ES-I3 (cell line): ENCODE data around the gene ZDHHC11.

Experiments
- H3K36me3 ChIP-seq: 2 replicates; pipeline ENCODE4 v1.6.1; 2013; ENCODE audit warnings: mild to moderate bottlenecking, low read length, control low read depth, moderate library complexity; ENCODE audit not compliant: insufficient read depth
- H3K4me1 ChIP-seq: 2 replicates; pipeline ENCODE4 v1.6.1; 2013; ENCODE audit warnings: mild to moderate bottlenecking, control low read depth, low read length; ENCODE audit not compliant: insufficient read depth
- H3K9ac ChIP-seq: 2 replicates; pipeline ENCODE4 v1.6.1; 2013; ENCODE audit warnings: low read depth, mild to moderate bottlenecking, low read length, moderate library complexity
- H3K9me3 ChIP-seq: 2 replicates; pipeline ENCODE4 v1.6.1; 2013; ENCODE audit warnings: mild to moderate bottlenecking, low read length, moderate library complexity; ENCODE audit not compliant: control insufficient read depth, insufficient read depth

The ZDHHC11 gene

GRCh38 chr5:850511-851006 is at the start of gene ZDHHC11:
ZDHHC11 (minus strand) TSS chr5:850986; CDS start chr5:850602, 384 bp downstream.
- Histone ChIP-seq H3K36me3 (no peaks in the 10 kb centered on the region), H3K4me1 (no peaks in the 10 kb centered on the region; the same call in 1 of the 2 replicates), H3K9me3 (no peaks in the 10 kb centered on the region), H3K9ac (peak within 1 kb of the TSS; percentile 20; the same call in 1 of the 2 replicates)

GRCh38 chr5:893711-894110 is 42.9 kb upstream of the ZDHHC11 start:
- Histone ChIP-seq H3K4me1 (0 out of 2 replicates have a peak, but pooled peaks cover 8% of the 10 kb centered on the region), H3K36me3 (peaks cover 32% of the 10 kb centered on the region), H3K9me3 (no peaks in the 10 kb centered on the region)

GRCh38 chr5:893137-893506 is 42.3 kb upstream of the ZDHHC11 start:
- H3K9ac ChIP-seq = peak overlapping the region; percentile 74
- no peaks in the 10 kb centered on the region for H3K9me3 ChIP-seq
- H3K4me1 ChIP-seq = 0 out of 2 replicates have a peak, but pooled peaks cover 8% of the 10 kb centered on the region
- peaks cover 36% of the 10 kb centered on the region for H3K36me3 ChIP-seq

More at GRCh38 chr5:893711-894110, 42.9 kb upstream of the ZDHHC11 start:
- peak overlapping the region; percentile 74 for H3K9ac ChIP-seq

- H3K36me3 ChIP-seq = peaks cover 38% of the 10 kb centered on the region
- 0 out of 2 replicates have a peak, but pooled peaks cover 8% of the 10 kb centered on the region for H3K4me1 ChIP-seq
- H3K9ac ChIP-seq = peak within 1 kb of the TSS; percentile 74
- no peaks in the 10 kb centered on the region for H3K9me3 ChIP-seq
Observed at GRCh38 chr5:892394-893136, 41.8 kb upstream of the ZDHHC11 start, which contains the start of the genes BRD9 and TRIP13. BRD9 (minus strand) TSS chr5:892801; CDS start chr5:892657, 144 bp downstream. TRIP13 (plus strand) TSS chr5:892884; CDS start chr5:892999, 115 bp downstream.

- Histone ChIP-seq H3K9me3 (no peaks in the 10 kb centered on the region), H3K36me3 (peaks cover 44% of the 10 kb centered on the region), H3K9ac (peak overlapping the region; percentile 74), H3K4me1 (0 out of 2 replicates have a peak, but pooled peaks cover 8% of the 10 kb centered on the region)
Observed at GRCh38 chr5:891837-892393, 41.1 kb upstream of the ZDHHC11 start.

GRCh38 chr5:891117-891836 is 40.5 kb upstream of the ZDHHC11 start:
- Histone ChIP-seq H3K9ac (peak overlapping the region; percentile 74), H3K4me1 (0 out of 2 replicates have a peak, but pooled peaks cover 8% of the 10 kb centered on the region), H3K36me3 (peaks cover 44% of the 10 kb centered on the region), H3K9me3 (no peaks in the 10 kb centered on the region)

- Histone ChIP-seq H3K36me3 (peaks cover 41% of the 10 kb centered on the region), H3K9me3 (no peaks in the 10 kb centered on the region), H3K9ac (no peak overlapping the region), H3K4me1 (0 out of 2 replicates have a peak, but pooled peaks cover 4% of the 10 kb centered on the region)
Observed at GRCh38 chr5:889075-889710, 38.4 kb upstream of the ZDHHC11 start.

- no peaks in the 10 kb centered on the region for H3K9me3 ChIP-seq
- H3K36me3 ChIP-seq = peaks cover 46% of the 10 kb centered on the region
- H3K4me1 ChIP-seq = no peaks in the 10 kb centered on the region
- no peak overlapping the region for H3K9ac ChIP-seq
Observed at GRCh38 chr5:888638-889035, 37.9 kb upstream of the ZDHHC11 start.

- Histone ChIP-seq H3K9ac (no peak overlapping the region), H3K36me3 (peaks cover 51% of the 10 kb centered on the region), H3K9me3 (no peaks in the 10 kb centered on the region), H3K4me1 (no peaks in the 10 kb centered on the region)
Observed at GRCh38 chr5:887947-888637, 37.3 kb upstream of the ZDHHC11 start.

GRCh38 chr5:886716-887325 is 36.0 kb upstream of the ZDHHC11 start:
- H3K4me1 ChIP-seq = no peaks in the 10 kb centered on the region
- no peak overlapping the region for H3K9ac ChIP-seq
- no peaks in the 10 kb centered on the region for H3K9me3 ChIP-seq
- H3K36me3 ChIP-seq = peaks cover 56% of the 10 kb centered on the region

GRCh38 chr5:886036-886435 is 35.2 kb upstream of the ZDHHC11 start:
- no peak overlapping the region for H3K9ac ChIP-seq
- peaks cover 61% of the 10 kb centered on the region for H3K36me3 ChIP-seq
- no peaks in the 10 kb centered on the region for H3K9me3 ChIP-seq
- no peaks in the 10 kb centered on the region for H3K4me1 ChIP-seq

GRCh38 chr5:885529-885928 is 34.7 kb upstream of the ZDHHC11 start:
- Histone ChIP-seq H3K9me3 (no peaks in the 10 kb centered on the region), H3K36me3 (peaks cover 58% of the 10 kb centered on the region), H3K9ac (no peak overlapping the region), H3K4me1 (no peaks in the 10 kb centered on the region)

GRCh38 chr5:885127-885442 is 34.3 kb upstream of the ZDHHC11 start:
- Histone ChIP-seq H3K9me3 (no peaks in the 10 kb centered on the region), H3K36me3 (peaks cover 55% of the 10 kb centered on the region), H3K4me1 (no peaks in the 10 kb centered on the region), H3K9ac (no peak overlapping the region)
